ENCODE data around the gene MAP1LC3B2. TPM values are rescaled to one million over a fixed set of nuclear protein-coding genes. Genes with fewer than 3 reads are reported as not detected.

Gene MAP1LC3B2
- total and polyA plus RNA-seq, 8 donors = 0.49 to 1.8 (median 0.68) TPM; not detected in 2

- FAIRE-seq (no peak), DNase-seq (no peak), ATAC-seq (no peak)
- Histone ChIP-seq H3K27me3 (no peaks in the 10 kb centered on the region), H3K4me1 (no peaks in the 10 kb centered on the region), H3K36me3 (no peaks in the 10 kb centered on the region), H3K4me3 (no peak overlapping the region), H3K9me3 (no peaks in the 10 kb centered on the region), H3K27ac (no peak overlapping the region)
- WGBS, 2 donors = 93 to 95% methylated on average over 1 of the region's 1 CpG
- intact Hi-C loops (cut with DNase I) = no loop called here
- no peak for TF ChIP-seq CTCF (IDR thresholded peaks at IDR 0.05)
Observed at GRCh38 chr12:116578051-116578450, 18.9 kb downstream of the MAP1LC3B2 start.

GRCh38 chr12:116582610-116583009 is 23.4 kb downstream of the MAP1LC3B2 start:
- DNase-seq (no peak), ATAC-seq (peak in 3 of 4 donors; percentile 35 to 51 (median 46)), FAIRE-seq (no peak)
- TF ChIP-seq CTCF (IDR thresholded peaks at IDR 0.05) = no peak
- Histone ChIP-seq H3K27ac (no peak overlapping the region), H3K9me3 (no peaks in the 10 kb centered on the region), H3K36me3 (no peaks in the 10 kb centered on the region), H3K4me3 (no peak overlapping the region), H3K27me3 (no peaks in the 10 kb centered on the region), H3K4me1 (no peaks in the 10 kb centered on the region)
- 63 to 72% methylated on average over 11 of the region's 11 CpGs for WGBS, 2 donors
- intact Hi-C loops (cut with DNase I) = no loop called here

- Histone ChIP-seq H3K4me1 (no peaks in the 10 kb centered on the region), H3K27ac (no peak overlapping the region), H3K4me3 (no peak overlapping the region), H3K36me3 (no peaks in the 10 kb centered on the region), H3K27me3 (no peaks in the 10 kb centered on the region), H3K9me3 (no peaks in the 10 kb centered on the region)
- ATAC-seq = no peak
- no peak for DNase-seq
- intact Hi-C loops (cut with DNase I) = no loop called here
- FAIRE-seq = no peak
- WGBS, 2 donors = 75 to 77% methylated on average over 6 of the region's 6 CpGs
- no peak for TF ChIP-seq CTCF (IDR thresholded peaks at IDR 0.05)
Observed at GRCh38 chr12:116583129-116583694, 24.0 kb downstream of the MAP1LC3B2 start.

- no peak for TF ChIP-seq CTCF (IDR thresholded peaks at IDR 0.05)
- Histone ChIP-seq H3K27ac (no peak overlapping the region), H3K4me1 (peaks cover 4 to 6% (median 6%) of the 10 kb centered on the region in 3 donors), H3K9me3 (no peaks in the 10 kb centered on the region), H3K27me3 (no peaks in the 10 kb centered on the region), H3K36me3 (no peaks in the 10 kb centered on the region), H3K4me3 (no peak overlapping the region)
- 65 to 83% methylated on average over 2 of the region's 2 CpGs for WGBS, 2 donors
- FAIRE-seq (no peak), ATAC-seq (no peak), DNase-seq (no peak)
- intact Hi-C loops (cut with DNase I) = no loop called here
Observed at GRCh38 chr12:116587270-116587669, 28.1 kb downstream of the MAP1LC3B2 start.

- no peak for TF ChIP-seq CTCF (IDR thresholded peaks at IDR 0.05)
- intact Hi-C loops (cut with DNase I) = no loop called here
- DNase-seq (no peak), FAIRE-seq (no peak), ATAC-seq (no peak)
- Histone ChIP-seq H3K4me3 (no peak overlapping the region), H3K36me3 (no peaks in the 10 kb centered on the region), H3K27ac (no peak overlapping the region), H3K4me1 (peaks cover 10 to 15% (median 12%) of the 10 kb centered on the region in 3 donors), H3K27me3 (no peaks in the 10 kb centered on the region), H3K9me3 (no peaks in the 10 kb centered on the region)
- 87 to 95% methylated on average over 5 of the region's 5 CpGs for WGBS, 2 donors
Observed at GRCh38 chr12:116588390-116589028, 29.3 kb downstream of the MAP1LC3B2 start.

Measured in pancreas (tissue), 10 donors.